Measurements from ENCODE around the gene ZNF683.

ZNF683 gene

GRCh38 chr1:26318338-26319064 lies 54.0 kb downstream of the ZNF683 start:
- Histone ChIP-seq H3K36me3 (ENCODE audit: control insufficient read depth in 2 of 2, insufficient read depth in 1 of 2, low read length in 2 of 2) (peaks cover 0 to 15% of the 10 kb centered on the region in 2 experiments; a peak in 2 of 3 replicates), H3K9me3 (ENCODE audit: control insufficient read depth, insufficient read depth, low read depth, low read length) (no peaks in the 10 kb centered on the region), H3K4me3 (ENCODE audit: low read depth, low read length) (no peak overlapping the region), H3K4me1 (ENCODE audit: control insufficient read depth, insufficient read depth, low read length) (no peaks in the 10 kb centered on the region), H3K27ac (ENCODE audit: extremely low read depth, low read depth, low read length) (no peak overlapping the region)
- ChIA-PET CTCF (interaction anchor here (0.6 to 11.1 kb wide), 13 partner anchors 7 to 520 kb away, joined by 3 to 203 read pairs (median 4); partner anchors contain the start of gene CATSPER4), POLR2A (interaction anchor here (1.2 to 1.7 kb wide), 2 partner anchors 34 to 39 kb away, joined by 3 to 4 read pairs; partner anchors contain the start of gene SH3BGRL3)
- TF ChIP-seq ZBTB8A (tag by site-specific recombination; IDR thresholded peaks at IDR 0.05), result no peak
- no peak for TF ChIP-seq ZNF184 (tag by site-specific recombination; IDR thresholded peaks at IDR 0.05)
- TF ChIP-seq GLIS1 (tag by site-specific recombination; IDR thresholded peaks at IDR 0.05), result no peak
- no peak for TF ChIP-seq ZNF48 (tag by site-specific recombination; IDR thresholded peaks at IDR 0.05)
- no peak for TF ChIP-seq ZFP3 (tag by site-specific recombination; IDR thresholded peaks at IDR 0.05; ENCODE audit: low read depth)
- no peak for TF ChIP-seq ZNF555 (tag by site-specific recombination; conservative IDR thresholded peaks at IDR 0.05)
- TF ChIP-seq ZSCAN23 (tag by site-specific recombination; IDR thresholded peaks at IDR 0.05), result no peak
- peak; percentile 62 for TF ChIP-seq EGR2 (tag by site-specific recombination; IDR thresholded peaks at IDR 0.05; ENCODE audit: low read depth)
- no peak for TF ChIP-seq ZNF433 (tag by site-specific recombination; IDR thresholded peaks at IDR 0.05; ENCODE audit: low read depth)
- TF ChIP-seq ZNF394 (tag by site-specific recombination; IDR thresholded peaks at IDR 0.05; ENCODE audit: borderline replicate concordance), result no peak
- no peak for TF ChIP-seq ZNF548 (tag by site-specific recombination; IDR thresholded peaks at IDR 0.05)
- TF ChIP-seq ZNF501 (tag by site-specific recombination; IDR thresholded peaks at IDR 0.05), result no peak
- TF ChIP-seq ZBTB7A (tag by site-specific recombination; IDR thresholded peaks at IDR 0.05; ENCODE audit: low read depth), result no peak
- TF ChIP-seq SP7 (tag by site-specific recombination; IDR thresholded peaks at IDR 0.05), result no peak
- TF ChIP-seq SALL2 (tag by site-specific recombination; IDR thresholded peaks at IDR 0.05; ENCODE audit: borderline replicate concordance), result no peak
- no peak for TF ChIP-seq ZBTB20 (tag by site-specific recombination; IDR thresholded peaks at IDR 0.05)
- TF ChIP-seq GLI2 (tag by site-specific recombination; IDR thresholded peaks at IDR 0.05; ENCODE audit: borderline replicate concordance, low read depth), result no peak
- peak; percentile 70 for TF ChIP-seq ZFHX2 (tag by site-specific recombination; conservative IDR thresholded peaks at IDR 0.05)

DNA sequence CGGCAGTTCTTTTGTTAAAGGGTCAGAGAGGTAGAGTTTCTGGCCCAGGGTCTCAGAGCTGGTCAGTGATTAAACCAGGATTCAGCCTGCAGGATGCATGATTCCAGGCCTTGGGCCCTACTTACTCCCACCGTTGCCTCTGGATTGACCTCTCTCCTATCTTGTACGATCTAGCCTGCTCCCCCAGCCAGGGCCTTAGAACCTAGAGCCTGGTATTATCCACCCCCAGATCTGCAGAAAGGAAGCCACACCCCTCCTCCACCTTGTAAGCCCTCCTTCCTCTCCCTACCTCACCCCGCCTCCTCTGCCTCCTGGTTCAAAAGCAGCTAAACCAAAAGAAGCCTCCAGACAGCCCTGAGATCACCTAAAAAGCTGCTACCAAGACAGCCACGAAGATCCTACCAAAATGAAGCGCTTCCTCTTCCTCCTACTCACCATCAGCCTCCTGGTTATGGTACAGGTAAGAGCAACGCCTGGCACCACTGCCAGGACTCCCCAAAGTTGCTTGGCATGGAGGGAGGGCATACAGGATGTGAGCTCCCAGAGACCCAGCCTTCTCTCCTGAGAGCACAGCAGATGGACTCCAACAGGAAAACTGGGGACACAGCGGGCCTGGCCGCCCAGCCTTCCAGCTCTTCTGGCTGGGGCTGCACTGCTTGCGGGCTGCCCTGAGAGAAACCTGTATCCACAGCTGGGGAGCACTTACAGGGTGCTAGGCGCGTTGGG lies 54.8 kb downstream of the ZNF683 start, which contains the start of gene CD52:
Gene CD52, plus strand, starts transcription at position 347 of the 726 bp plus-strand sequence. Its CDS starts 60 bp downstream, at position 407.
- ChIA-PET POLR2A (interaction anchor here (1.2 to 1.7 kb wide), 2 partner anchors 33 to 38 kb away, joined by 3 to 4 read pairs; partner anchors contain the start of gene SH3BGRL3), CTCF (interaction anchor here (0.6 to 11.1 kb wide), 11 partner anchors 10 to 519 kb away, joined by 3 to 203 read pairs (median 3); partner anchors contain the start of gene CATSPER4)
- Histone ChIP-seq H3K9me3 (ENCODE audit: control insufficient read depth, insufficient read depth, low read depth, low read length) (no peaks in the 10 kb centered on the region), H3K36me3 (ENCODE audit: control insufficient read depth in 2 of 2, insufficient read depth in 1 of 2, low read length in 2 of 2) (peaks cover 0 to 10% of the 10 kb centered on the region in 2 experiments; a peak in 2 of 3 replicates), H3K27ac (ENCODE audit: extremely low read depth, low read depth, low read length) (no peak within 1 kb of the TSS), H3K4me3 (ENCODE audit: low read depth, low read length) (no peak within 1 kb of the TSS), H3K4me1 (ENCODE audit: control insufficient read depth, insufficient read depth, low read length) (no peaks in the 10 kb centered on the region)
- peak; percentile 8; the same call in 1 of the 2 replicates for TF ChIP-seq SP2 (tag by site-specific recombination; IDR thresholded peaks at IDR 0.05)
- TF ChIP-seq ZNF513 (tag by site-specific recombination; IDR thresholded peaks at IDR 0.05), result no peak
- TF ChIP-seq KLF1 (tag by site-specific recombination; IDR thresholded peaks at IDR 0.05), result peak; percentile 44; the same call in 1 of the 2 replicates
- no peak for TF ChIP-seq ZFP41 (tag by site-specific recombination; IDR thresholded peaks at IDR 0.05; ENCODE audit: borderline replicate concordance)
- TF ChIP-seq ZNF555 (tag by site-specific recombination; conservative IDR thresholded peaks at IDR 0.05), result no peak
- TF ChIP-seq ZXDB (tag by site-specific recombination; IDR thresholded peaks at IDR 0.05), result no peak
- TF ChIP-seq ZNF704 (tag by site-specific recombination; IDR thresholded peaks at IDR 0.05), result no peak
- TF ChIP-seq, protein P1, sequence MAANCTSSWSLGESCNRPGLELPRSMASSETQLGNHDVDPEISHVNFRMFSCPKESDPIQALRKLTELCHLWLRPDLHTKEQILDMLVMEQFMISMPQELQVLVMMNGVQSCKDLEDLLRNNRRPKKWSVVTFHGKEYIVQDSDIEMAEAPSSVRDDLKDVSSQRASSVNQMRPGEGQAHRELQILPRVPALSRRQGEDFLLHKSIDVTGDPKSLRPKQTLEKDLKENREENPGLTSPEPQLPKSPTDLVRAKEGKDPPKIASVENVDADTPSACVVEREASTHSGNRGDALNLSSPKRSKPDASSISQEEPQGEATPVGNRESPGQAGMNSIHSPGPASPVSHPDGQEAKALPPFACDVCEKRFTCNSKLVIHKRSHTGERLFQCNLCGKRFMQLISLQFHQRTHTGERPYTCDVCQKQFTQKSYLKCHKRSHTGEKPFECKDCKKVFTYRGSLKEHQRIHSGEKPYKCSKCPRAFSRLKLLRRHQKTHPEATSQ (tag by site-specific recombination; IDR thresholded peaks at IDR 0.05), result no peak
- TF ChIP-seq ZFHX2 (tag by site-specific recombination; conservative IDR thresholded peaks at IDR 0.05), result peak; percentile 62
- no peak for TF ChIP-seq ZSCAN30 (tag by site-specific recombination; IDR thresholded peaks at IDR 0.05)
- TF ChIP-seq, protein P2, sequence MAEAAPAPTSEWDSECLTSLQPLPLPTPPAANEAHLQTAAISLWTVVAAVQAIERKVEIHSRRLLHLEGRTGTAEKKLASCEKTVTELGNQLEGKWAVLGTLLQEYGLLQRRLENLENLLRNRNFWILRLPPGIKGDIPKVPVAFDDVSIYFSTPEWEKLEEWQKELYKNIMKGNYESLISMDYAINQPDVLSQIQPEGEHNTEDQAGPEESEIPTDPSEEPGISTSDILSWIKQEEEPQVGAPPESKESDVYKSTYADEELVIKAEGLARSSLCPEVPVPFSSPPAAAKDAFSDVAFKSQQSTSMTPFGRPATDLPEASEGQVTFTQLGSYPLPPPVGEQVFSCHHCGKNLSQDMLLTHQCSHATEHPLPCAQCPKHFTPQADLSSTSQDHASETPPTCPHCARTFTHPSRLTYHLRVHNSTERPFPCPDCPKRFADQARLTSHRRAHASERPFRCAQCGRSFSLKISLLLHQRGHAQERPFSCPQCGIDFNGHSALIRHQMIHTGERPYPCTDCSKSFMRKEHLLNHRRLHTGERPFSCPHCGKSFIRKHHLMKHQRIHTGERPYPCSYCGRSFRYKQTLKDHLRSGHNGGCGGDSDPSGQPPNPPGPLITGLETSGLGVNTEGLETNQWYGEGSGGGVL (tag by site-specific recombination; IDR thresholded peaks at IDR 0.05), result 0 out of 2 replicates have a peak, but pooled peaks have one; percentile 11
- TF ChIP-seq ZNF747 (tag by site-specific recombination; IDR thresholded peaks at IDR 0.05), result no peak
